ENCODE results near the gene GLB1L2.

GLB1L2 gene

GRCh38 chr11:134391656-134392055, 59.9 kb downstream of the GLB1L2 start:
- peaks cover 37% of the 10 kb centered on the region for H3K4me1 ChIP-seq
- TF ChIP-seq Cebpa-rat (IDR thresholded peaks at IDR 0.05), result no peak
- H3K36me3 ChIP-seq, result no peaks in the 10 kb centered on the region
- no peak overlapping the region for H3K4me3 ChIP-seq
- no peak overlapping the region for H3K27ac ChIP-seq
- H3K9ac ChIP-seq, result no peak overlapping the region
- H4K20me1 ChIP-seq, result peaks cover 95% of the 10 kb centered on the region
- peaks cover 45% of the 10 kb centered on the region for H3K27me3 ChIP-seq
- no peak overlapping the region for H3K4me2 ChIP-seq
- peaks cover 4% of the 10 kb centered on the region for H3K9me3 ChIP-seq

GRCh38 chr11:134392953-134393615, 61.3 kb downstream of the GLB1L2 start:
- Histone ChIP-seq H4K20me1 (peaks cover 95% of the 10 kb centered on the region), H3K36me3 (no peaks in the 10 kb centered on the region), H3K4me1 (peaks cover 28% of the 10 kb centered on the region), H3K4me3 (no peak overlapping the region), H3K9me3 (peaks cover 4% of the 10 kb centered on the region), H3K4me2 (no peak overlapping the region), H3K9ac (no peak overlapping the region), H3K27me3 (peaks cover 36% of the 10 kb centered on the region), H3K27ac (no peak overlapping the region)
- no peak for TF ChIP-seq Cebpa-rat (IDR thresholded peaks at IDR 0.05)

GRCh38 chr11:134393638-134394037, 61.9 kb downstream of the GLB1L2 start:
- no peak for TF ChIP-seq Cebpa-rat (IDR thresholded peaks at IDR 0.05)

GRCh38 chr11:134394311-134394710, 62.5 kb downstream of the GLB1L2 start:
- TF ChIP-seq Cebpa-rat (IDR thresholded peaks at IDR 0.05), result no peak
- H3K27ac ChIP-seq, result no peak overlapping the region

More at GRCh38 chr11:134393638-134394037, 61.9 kb downstream of the GLB1L2 start:
- H3K27ac ChIP-seq, result no peak overlapping the region
- H3K4me1 ChIP-seq, result peaks cover 34% of the 10 kb centered on the region
- peaks cover under 1% of the 10 kb centered on the region for H3K9me3 ChIP-seq
- no peaks in the 10 kb centered on the region for H3K36me3 ChIP-seq
- H3K27me3 ChIP-seq, result peaks cover 30% of the 10 kb centered on the region
- no peak overlapping the region for H3K4me2 ChIP-seq
- H4K20me1 ChIP-seq, result peaks cover 95% of the 10 kb centered on the region
- no peak overlapping the region for H3K9ac ChIP-seq
- H3K4me3 ChIP-seq, result no peak overlapping the region

GRCh38 chr11:134395002-134395401, 63.2 kb downstream of the GLB1L2 start:
- Histone ChIP-seq H3K4me1 (peaks cover 36% of the 10 kb centered on the region), H3K9me3 (no peaks in the 10 kb centered on the region), H3K36me3 (no peaks in the 10 kb centered on the region), H3K27ac (no peak overlapping the region), H3K4me2 (no peak overlapping the region), H3K4me3 (no peak overlapping the region), H3K27me3 (peaks cover 17% of the 10 kb centered on the region), H3K9ac (no peak overlapping the region), H4K20me1 (peaks cover 95% of the 10 kb centered on the region)
- no peak for TF ChIP-seq Cebpa-rat (IDR thresholded peaks at IDR 0.05)

More at GRCh38 chr11:134394311-134394710, 62.5 kb downstream of the GLB1L2 start:
- H3K4me3 ChIP-seq, result no peak overlapping the region
- H3K4me2 ChIP-seq, result no peak overlapping the region
- H3K36me3 ChIP-seq, result no peaks in the 10 kb centered on the region
- no peaks in the 10 kb centered on the region for H3K9me3 ChIP-seq
- peaks cover 95% of the 10 kb centered on the region for H4K20me1 ChIP-seq
- peaks cover 34% of the 10 kb centered on the region for H3K4me1 ChIP-seq
- peaks cover 24% of the 10 kb centered on the region for H3K27me3 ChIP-seq
- no peak overlapping the region for H3K9ac ChIP-seq

- Histone ChIP-seq H3K4me3 (no peak overlapping the region), H4K20me1 (peaks cover 73% of the 10 kb centered on the region), H3K9ac (no peak overlapping the region), H3K4me1 (peaks cover 26% of the 10 kb centered on the region), H3K36me3 (no peaks in the 10 kb centered on the region), H3K9me3 (peaks cover 12% of the 10 kb centered on the region), H3K27ac (no peak overlapping the region), H3K27me3 (no peaks in the 10 kb centered on the region), H3K4me2 (no peak overlapping the region)
- no peak for TF ChIP-seq Cebpa-rat (IDR thresholded peaks at IDR 0.05)
Observed at GRCh38 chr11:134397304-134398078, 65.7 kb downstream of the GLB1L2 start.

GRCh38 chr11:134398079-134398444, 66.3 kb downstream of the GLB1L2 start:
- Histone ChIP-seq H3K9ac (no peak overlapping the region), H3K4me2 (peak overlapping the region; percentile 63), H3K9me3 (peaks cover 12% of the 10 kb centered on the region), H4K20me1 (peaks cover 72% of the 10 kb centered on the region), H3K27me3 (no peaks in the 10 kb centered on the region), H3K4me1 (peaks cover 26% of the 10 kb centered on the region), H3K4me3 (no peak overlapping the region), H3K36me3 (no peaks in the 10 kb centered on the region), H3K27ac (no peak overlapping the region)
- no peak for TF ChIP-seq Cebpa-rat (IDR thresholded peaks at IDR 0.05)

GRCh38 chr11:134398644-134399292, 67.0 kb downstream of the GLB1L2 start:
- Histone ChIP-seq H4K20me1 (peaks cover 70% of the 10 kb centered on the region), H3K9ac (no peak overlapping the region), H3K4me2 (peak overlapping the region; percentile 63), H3K4me3 (no peak overlapping the region), H3K4me1 (peaks cover 26% of the 10 kb centered on the region), H3K27me3 (no peaks in the 10 kb centered on the region), H3K36me3 (no peaks in the 10 kb centered on the region), H3K9me3 (peaks cover 12% of the 10 kb centered on the region), H3K27ac (no peak overlapping the region)
- no peak for TF ChIP-seq Cebpa-rat (IDR thresholded peaks at IDR 0.05)

- Histone ChIP-seq H3K4me2 (peak overlapping the region; percentile 63), H3K9me3 (peaks cover 12% of the 10 kb centered on the region), H3K36me3 (no peaks in the 10 kb centered on the region), H3K9ac (no peak overlapping the region), H3K4me3 (no peak overlapping the region), H3K4me1 (peaks cover 26% of the 10 kb centered on the region), H3K27me3 (no peaks in the 10 kb centered on the region), H4K20me1 (peaks cover 65% of the 10 kb centered on the region), H3K27ac (no peak overlapping the region)
- TF ChIP-seq Cebpa-rat (IDR thresholded peaks at IDR 0.05), result no peak
Observed at GRCh38 chr11:134399293-134399654, 67.5 kb downstream of the GLB1L2 start.

- Histone ChIP-seq H3K9me3 (peaks cover 12% of the 10 kb centered on the region), H3K4me3 (no peak overlapping the region)
Observed at GRCh38 chr11:134399996-134400395, 68.2 kb downstream of the GLB1L2 start.

More at GRCh38 chr11:134399996-134400395, 68.2 kb downstream of the GLB1L2 start:
- peaks cover 26% of the 10 kb centered on the region for H3K4me1 ChIP-seq
- peak overlapping the region; percentile 63; the same call in 1 of the 2 replicates for H3K4me2 ChIP-seq
- no peak for TF ChIP-seq Cebpa-rat (IDR thresholded peaks at IDR 0.05)
- H3K27ac ChIP-seq, result no peak overlapping the region
- no peaks in the 10 kb centered on the region for H3K36me3 ChIP-seq
- peaks cover 67% of the 10 kb centered on the region for H4K20me1 ChIP-seq
- no peak overlapping the region for H3K9ac ChIP-seq
- no peaks in the 10 kb centered on the region for H3K27me3 ChIP-seq
